Progenitor cell of endocrine pancreas (in vitro differentiated cells): ENCODE data around the gene GAMT. TPM values are rescaled to one million over a fixed set of nuclear protein-coding genes. Genes with fewer than 3 reads are reported as not detected.

Source experiments
- DNase-seq: peaks from one replicate; pipeline ENCODE4 v3.0.0; 2021; ENCODE audit warnings: low spot score; ENCODE audit not compliant: unreplicated experiment
- H3K27ac Mint-ChIP-seq: 2 replicates; pipeline ENCODE4 v1.8.0; 2021; ENCODE audit warnings: mild to moderate bottlenecking, moderate library complexity, mixed read lengths
- H3K27me3 Mint-ChIP-seq: 2 replicates; pipeline ENCODE4 v1.8.0; 2021; ENCODE audit warnings: mixed read lengths
- H3K36me3 Mint-ChIP-seq: 2 replicates; pipeline ENCODE4 v1.8.0; 2022; ENCODE audit warnings: mixed read lengths; ENCODE audit not compliant: insufficient read depth
- H3K4me1 Mint-ChIP-seq: 2 replicates; pipeline ENCODE4 v1.8.0; 2021; ENCODE audit warnings: low read depth, mixed read lengths
- H3K4me3 Mint-ChIP-seq: 2 replicates; pipeline ENCODE4 v1.8.0; 2021; ENCODE audit warnings: low read depth, mild to moderate bottlenecking, moderate library complexity, mixed read lengths
- H3K9me3 Mint-ChIP-seq: 2 replicates; pipeline ENCODE4 v1.8.0; 2021; ENCODE audit warnings: low read depth, mixed read lengths
- total RNA-seq: library from RNA; stranded (reverse); gene quantifications from 2 replicates; pipeline ENCODE4 v1.2.1, GENCODE V29; 2021
- TF ChIP-seq, protein P1 (sequence below): fragments of 200-600 bp; sonication (generic); IDR thresholded peaks from one replicate; pipeline ENCODE4 v1.5.0; 2021; ENCODE audit warnings: antibody characterized with exemption, mild to moderate bottlenecking; ENCODE audit not compliant: unreplicated experiment

GAMT gene
- total RNA-seq, 1 donor from 2014 or later, result 47.0 TPM

- Mint-ChIP-seq H3K36me3 (peaks cover 18% of the 10 kb centered on the region), H3K27ac (peak overlapping the region; percentile 50), H3K4me1 (peaks cover 16% of the 10 kb centered on the region), H3K4me3 (no peak overlapping the region), H3K9me3 (no peaks in the 10 kb centered on the region), H3K27me3 (no peaks in the 10 kb centered on the region)
- TF ChIP-seq, protein P1, sequence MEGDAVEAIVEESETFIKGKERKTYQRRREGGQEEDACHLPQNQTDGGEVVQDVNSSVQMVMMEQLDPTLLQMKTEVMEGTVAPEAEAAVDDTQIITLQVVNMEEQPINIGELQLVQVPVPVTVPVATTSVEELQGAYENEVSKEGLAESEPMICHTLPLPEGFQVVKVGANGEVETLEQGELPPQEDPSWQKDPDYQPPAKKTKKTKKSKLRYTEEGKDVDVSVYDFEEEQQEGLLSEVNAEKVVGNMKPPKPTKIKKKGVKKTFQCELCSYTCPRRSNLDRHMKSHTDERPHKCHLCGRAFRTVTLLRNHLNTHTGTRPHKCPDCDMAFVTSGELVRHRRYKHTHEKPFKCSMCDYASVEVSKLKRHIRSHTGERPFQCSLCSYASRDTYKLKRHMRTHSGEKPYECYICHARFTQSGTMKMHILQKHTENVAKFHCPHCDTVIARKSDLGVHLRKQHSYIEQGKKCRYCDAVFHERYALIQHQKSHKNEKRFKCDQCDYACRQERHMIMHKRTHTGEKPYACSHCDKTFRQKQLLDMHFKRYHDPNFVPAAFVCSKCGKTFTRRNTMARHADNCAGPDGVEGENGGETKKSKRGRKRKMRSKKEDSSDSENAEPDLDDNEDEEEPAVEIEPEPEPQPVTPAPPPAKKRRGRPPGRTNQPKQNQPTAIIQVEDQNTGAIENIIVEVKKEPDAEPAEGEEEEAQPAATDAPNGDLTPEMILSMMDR, result no peak
- no peak for DNase-seq
Observed at GRCh38 chr19:1423436-1424191, 22.3 kb upstream of the GAMT start.

- no peak overlapping the region for H3K4me3 Mint-ChIP-seq
- H3K9me3 Mint-ChIP-seq, result no peaks in the 10 kb centered on the region
- TF ChIP-seq, protein P1, result no peak
- H3K27me3 Mint-ChIP-seq, result no peaks in the 10 kb centered on the region
- H3K27ac Mint-ChIP-seq, result peak overlapping the region; percentile 30
- H3K4me1 Mint-ChIP-seq, result peaks cover 20% of the 10 kb centered on the region
- peaks cover 18% of the 10 kb centered on the region for H3K36me3 Mint-ChIP-seq
- DNase-seq, result no peak
Observed at GRCh38 chr19:1422943-1423342, 21.6 kb upstream of the GAMT start.

GRCh38 chr19:1422360-1422759 is 21.0 kb upstream of the GAMT start:
- TF ChIP-seq, protein P1, result no peak
- H3K4me1 Mint-ChIP-seq, result peaks cover 25% of the 10 kb centered on the region
- no peaks in the 10 kb centered on the region for H3K9me3 Mint-ChIP-seq
- peaks cover 21% of the 10 kb centered on the region for H3K36me3 Mint-ChIP-seq
- H3K4me3 Mint-ChIP-seq, result no peak overlapping the region
- DNase-seq, result no peak
- H3K27me3 Mint-ChIP-seq, result no peaks in the 10 kb centered on the region
- peak overlapping the region; percentile 67 for H3K27ac Mint-ChIP-seq

DNA sequence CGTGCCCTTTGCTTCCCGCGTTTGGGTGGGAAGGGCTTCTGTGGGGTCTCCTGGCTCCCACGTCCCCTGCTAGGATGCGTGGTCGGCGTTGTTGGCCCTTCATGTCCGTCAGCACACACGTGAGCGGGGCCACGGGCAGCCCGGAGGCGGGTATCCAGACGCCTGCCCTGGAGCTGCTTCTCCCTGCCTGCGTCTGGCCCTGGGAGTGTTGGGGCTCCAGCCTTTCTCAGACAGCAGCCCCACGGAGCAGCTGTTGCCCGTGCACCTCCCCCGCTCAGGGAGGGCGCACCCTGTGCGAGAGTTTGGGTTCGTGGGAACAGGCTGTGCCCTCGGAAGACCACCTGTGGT is 20.6 kb upstream of the GAMT start:
- Mint-ChIP-seq H3K4me1 (peaks cover 29% of the 10 kb centered on the region), H3K27ac (no peak overlapping the region), H3K36me3 (peaks cover 23% of the 10 kb centered on the region)

DNA sequence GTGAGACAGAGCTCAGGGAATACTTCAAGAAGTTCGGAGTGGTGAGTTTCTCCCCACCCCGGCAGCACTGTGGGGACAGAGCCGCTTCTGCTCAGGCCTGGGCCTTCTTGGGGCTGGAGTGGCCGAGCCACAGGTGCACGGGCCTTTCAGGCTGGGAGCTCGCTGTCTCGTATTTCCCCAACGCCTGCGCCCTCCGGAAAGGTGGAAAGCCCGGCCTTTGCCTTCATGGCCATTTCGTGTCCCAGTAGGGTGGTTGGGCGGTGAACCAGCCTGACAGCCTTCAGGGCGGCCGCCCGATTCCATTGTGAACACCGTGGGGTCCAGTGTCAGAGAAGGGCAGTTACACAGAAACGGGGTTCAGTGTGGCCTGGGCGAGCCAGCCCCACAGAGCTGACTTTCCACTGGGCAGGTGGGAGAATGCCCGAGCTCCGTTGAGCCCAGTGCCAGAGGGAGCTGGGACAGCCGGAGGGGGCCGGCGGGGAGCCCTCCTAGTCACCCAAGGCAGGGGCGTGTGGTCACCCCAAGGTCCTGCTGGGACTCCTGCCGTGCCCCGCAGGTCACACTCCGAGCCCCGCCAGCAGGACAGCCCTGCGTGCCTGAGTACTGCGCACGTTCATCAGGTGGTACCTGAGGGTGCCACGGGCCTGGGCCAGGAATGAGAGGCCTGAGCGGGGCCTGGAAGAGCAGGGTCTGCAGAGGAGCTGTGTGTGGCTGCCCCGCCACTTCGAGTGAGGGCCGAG is 20.0 kb upstream of the GAMT start:
- peaks cover 31% of the 10 kb centered on the region for H3K4me1 Mint-ChIP-seq
- DNase-seq, result no peak
- no peaks in the 10 kb centered on the region for H3K27me3 Mint-ChIP-seq
- H3K9me3 Mint-ChIP-seq, result no peaks in the 10 kb centered on the region
- TF ChIP-seq, protein P1, result no peak
- H3K36me3 Mint-ChIP-seq, result peaks cover 23% of the 10 kb centered on the region
- no peak overlapping the region for H3K27ac Mint-ChIP-seq
- no peak overlapping the region for H3K4me3 Mint-ChIP-seq

More for the DNA sequence above, 20.6 kb upstream of the GAMT start:
- DNase-seq, result no peak
- TF ChIP-seq, protein P1, result no peak
- Mint-ChIP-seq H3K4me3 (no peak overlapping the region), H3K9me3 (no peaks in the 10 kb centered on the region), H3K27me3 (no peaks in the 10 kb centered on the region)
